ENCODE measurements around the gene PCSK6.

The PCSK6 gene

GRCh38 chr15:101255615-101256241 lies 233.8 kb downstream of the PCSK6 start:
- in situ Hi-C loops (cut with MboI; ENCODE audit: low pct_unique_long_range_greater_than_20kb, low sequenced_read_pairs, unreplicated experiment): loop anchor here (10.0 to 25.0 kb wide), 3 partner anchors 161 to 643 kb away; partner anchors contain the start of genes ASB7, LINS1 and LRRK1
- no peak for TF ChIP-seq CTCF (IDR thresholded peaks at IDR 0.05; ENCODE audit: extremely low read depth, insufficient read depth, missing control alignments)
- DNase-seq (ENCODE audit: low spot score): no peak

GRCh38 chr15:101255051-101255395 lies 234.5 kb downstream of the PCSK6 start:
- no peak for DNase-seq (ENCODE audit: low spot score)
- TF ChIP-seq CTCF (IDR thresholded peaks at IDR 0.05; ENCODE audit: extremely low read depth, insufficient read depth, missing control alignments): no peak
- in situ Hi-C loops (cut with MboI; ENCODE audit: low pct_unique_long_range_greater_than_20kb, low sequenced_read_pairs, unreplicated experiment): loop anchor here (10.0 to 25.0 kb wide), 3 partner anchors 160 to 643 kb away; partner anchors contain the start of genes ASB7, LINS1 and LRRK1

- no peak for TF ChIP-seq CTCF (IDR thresholded peaks at IDR 0.05; ENCODE audit: extremely low read depth, insufficient read depth, missing control alignments)
- in situ Hi-C loops (cut with MboI; ENCODE audit: low pct_unique_long_range_greater_than_20kb, low sequenced_read_pairs, unreplicated experiment): loop anchor here (10.0 to 25.0 kb wide), 3 partner anchors 160 to 642 kb away; partner anchors contain the start of genes ASB7, LINS1 and LRRK1
- no peak for DNase-seq (ENCODE audit: low spot score)
These were observed 235.1 kb downstream of the PCSK6 start for GRCh38 chr15:101254157-101255050.

All from GM13977 (cell line).